Heart right ventricle (tissue), 16 donors: ENCODE measurements around the gene KCNMB2. TPM values are rescaled to one million over a fixed set of nuclear protein-coding genes. Genes with fewer than 3 reads are reported as not detected.

Source experiments
- ATAC-seq, 8 donors: fragments of 200-7000 bp; cut with Tn5 transposase; one replicate each; pipeline ENCODE4 v1.9.1; 2020; ENCODE audit warnings: mild to moderate bottlenecking in 8 of 8, moderate library complexity in 8 of 8, moderate number of reproducible peaks in 1 of 8
- DNase-seq, 2 donors: peaks; one replicate each; pipeline ENCODE4 v3.0.0-alpha.2; 2020
- H3K27ac ChIP-seq, 10 donors: fragments of 200-600 bp; sonication (generic) in 2 of 10; one replicate each; pipeline versions ENCODE4 v1.5.0 to v1.8.0; 2020 to 2022; ENCODE audit warnings: mild to moderate bottlenecking in 3 of 10
- H3K27me3 ChIP-seq, 7 donors: fragments of 200-600 bp; one replicate each; pipeline ENCODE4 v1.8.0; 2021 to 2022; ENCODE audit warnings: mild to moderate bottlenecking in 2 of 7
- H3K36me3 ChIP-seq, 9 donors: fragments of 200-600 bp; sonication (generic) in 1 of 9; one replicate each; pipeline versions ENCODE4 v1.5.0 to v1.8.0; 2020 to 2022; ENCODE audit warnings: mild to moderate bottlenecking in 2 of 9
- H3K4me1 ChIP-seq, 9 donors: fragments of 200-600 bp; sonication (generic) in 1 of 9; one replicate each; pipeline versions ENCODE4 v1.5.0 to v1.8.0; 2020 to 2022; ENCODE audit warnings: mild to moderate bottlenecking in 4 of 9
- H3K4me3 ChIP-seq, 10 donors: fragments of 200-600 bp; sonication (generic) in 2 of 10; one replicate each; pipeline versions ENCODE4 v1.5.0 to v1.8.0; 2020 to 2022; ENCODE audit warnings: mild to moderate bottlenecking in 7 of 10, moderate library complexity in 2 of 10
- H3K9me3 ChIP-seq, 11 donors: fragments of 200-600 bp in 10 of 11; sonication (generic) in 2 of 11; one replicate each; pipeline versions ENCODE4 v1.5.0 to v1.8.0; 2013 to 2022; ENCODE audit warnings: mild to moderate bottlenecking in 2 of 11, control low read depth in 1 of 11, moderate library complexity in 1 of 11
- WGBS, 2 donors: extraction: QIAGEN DNeasy Blood & Tissue Kit; methylation state at CpG; one replicate each; pipeline ENCODE4 v1.1.7; 2013; ENCODE audit warnings: inconsistent platforms in 1 of 2; 5-methylcytosine and 5-hydroxymethylcytosine counted together
- intact Hi-C, 10 donors: fragments of 100-400 bp; cut with DNase I; formaldehyde crosslinking; loops; one replicate each; pipeline versions ENCODE4 v1.11.1 to v1.14.2; 2022
- polyA plus RNA-seq, 2 donors: library from polyadenylated mRNA; stranded (reverse); fragments of 200-250 nt; gene quantifications; one replicate each; pipeline ENCODE4 v1.2.3, GENCODE V29; 2013
- total RNA-seq, 10 donors: library from RNA; stranded (reverse); fragmentation: NEBNext Ultra II Directional in 3 of 10; extraction: Animal tissue kit (Norgen Biotek cat#: 25700) in 3 of 10; gene quantifications; one replicate each; pipeline versions ENCODE4 v1.2.1 to v1.2.4, GENCODE V29; 2021 to 2023
- TF ChIP-seq, protein P1 (sequence below), 9 donors: fragments of 200-600 bp; sonication (generic) in 2 of 9; IDR thresholded peaks; one replicate each; pipeline versions ENCODE4 v1.5.0 to v1.8.0; 2021 to 2022; ENCODE audit warnings: antibody characterized with exemption in 9 of 9, mild to moderate bottlenecking in 5 of 9, moderate library complexity in 1 of 9
- donor health status: Arrhythmogenic right ventricular cardiomyopathy.
- donor health status: ischemic (EF 13 %, LVEDD 7.1; RV severe dilation, severe dysfunction).
- donor health status: healthy with polysubstance abuse.
- donor health status: DM: no; HTN: yes; CAD: no.
- donor health status: DM: no; HTN: no; CAD: no.
- donor health status: ischemic (EF 25% LVEDD 6.9; RV normal size, moderate dysfunction).
- donor health status: ischemic (EF 25% LVEDD 5.7; RV mildly dilated, moderate dysfunction).
- donor health status: healthy.
- donor health status: DM: yes; HTN: yes; CAD: no.
- donor health status: Ischemic cardiomyopathy.
- donor health status: ischemic (EF 35%, LVEDD 5.7; RV mildly dilated, moderate dysfunction).
- donor health status: nonischemic (EF 11% LVEDD 7.7; RV severe dilation, severe dysfunction).
- donor health status: DM: yes; HTN: yes; CAD: no.
- donor health status: PGD.
- donor health status: ischemic (EF 29% LVEDD 5.4; RV normal size, mild dysfunction).
- donor health status: nonischemic (EF 23%, LVEDD 6.1; RV moderate dilation, normal function).

Gene KCNMB2
- total and polyA plus RNA-seq, 12 donors = 0.55 to 9.2 (median 3.6) TPM

GRCh38 chr3:178669022-178669601 lies 132.9 kb downstream of the KCNMB2 start:
- no peak for DNase-seq
- intact Hi-C loops = loop anchor here in 1 of 10 donors (10.0 kb wide), 1 partner anchor 124 kb away; no protein-coding TSS in a partner anchor
- H3K27me3 ChIP-seq = no peaks in the 10 kb centered on the region
- peak in 5 of 8 donors; percentile 35 to 58 (median 40) for ATAC-seq
- peak overlapping the region; percentile 8 to 69 (median 40) for H3K27ac ChIP-seq
- WGBS, 2 donors = 17 to 29% methylated on average over 2 of the region's 2 CpGs
- peaks cover 0 to 6% (median 0%) of the 10 kb centered on the region in 11 donors for H3K9me3 ChIP-seq
- H3K36me3 ChIP-seq = no peaks in the 10 kb centered on the region
- TF ChIP-seq, protein P1, sequence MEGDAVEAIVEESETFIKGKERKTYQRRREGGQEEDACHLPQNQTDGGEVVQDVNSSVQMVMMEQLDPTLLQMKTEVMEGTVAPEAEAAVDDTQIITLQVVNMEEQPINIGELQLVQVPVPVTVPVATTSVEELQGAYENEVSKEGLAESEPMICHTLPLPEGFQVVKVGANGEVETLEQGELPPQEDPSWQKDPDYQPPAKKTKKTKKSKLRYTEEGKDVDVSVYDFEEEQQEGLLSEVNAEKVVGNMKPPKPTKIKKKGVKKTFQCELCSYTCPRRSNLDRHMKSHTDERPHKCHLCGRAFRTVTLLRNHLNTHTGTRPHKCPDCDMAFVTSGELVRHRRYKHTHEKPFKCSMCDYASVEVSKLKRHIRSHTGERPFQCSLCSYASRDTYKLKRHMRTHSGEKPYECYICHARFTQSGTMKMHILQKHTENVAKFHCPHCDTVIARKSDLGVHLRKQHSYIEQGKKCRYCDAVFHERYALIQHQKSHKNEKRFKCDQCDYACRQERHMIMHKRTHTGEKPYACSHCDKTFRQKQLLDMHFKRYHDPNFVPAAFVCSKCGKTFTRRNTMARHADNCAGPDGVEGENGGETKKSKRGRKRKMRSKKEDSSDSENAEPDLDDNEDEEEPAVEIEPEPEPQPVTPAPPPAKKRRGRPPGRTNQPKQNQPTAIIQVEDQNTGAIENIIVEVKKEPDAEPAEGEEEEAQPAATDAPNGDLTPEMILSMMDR (IDR thresholded peaks at IDR 0.05) = no peak
- H3K4me1 ChIP-seq = peaks cover 7 to 63% (median 34%) of the 10 kb centered on the region in 9 donors
- H3K4me3 ChIP-seq = no peak overlapping the region

DNA sequence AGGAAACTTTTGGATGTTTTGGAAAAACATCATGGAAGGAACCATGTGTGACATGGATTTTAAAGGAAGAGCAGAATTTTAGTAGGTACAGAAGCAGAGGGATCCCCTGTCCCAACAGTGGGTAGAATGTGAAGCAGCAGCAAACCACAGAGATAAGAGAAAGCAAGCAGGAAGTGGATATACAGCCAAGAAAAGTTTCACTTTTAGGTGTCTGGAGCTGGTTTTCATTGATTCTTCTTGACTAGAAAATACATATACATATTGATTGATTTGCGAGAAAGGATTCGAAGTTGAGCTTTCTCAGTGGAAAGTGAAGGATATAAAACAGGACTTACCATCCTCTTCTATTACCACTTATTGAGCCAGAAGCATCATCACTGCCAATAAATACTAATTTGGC lies 133.5 kb downstream of the KCNMB2 start:
- TF ChIP-seq, protein P1 (IDR thresholded peaks at IDR 0.05) = no peak
- WGBS, 2 donors = 95 to 98% methylated on average over 2 of the region's 2 CpGs
- H3K4me1 ChIP-seq = peaks cover 3 to 56% (median 27%) of the 10 kb centered on the region in 9 donors

GRCh38 chr3:178671377-178671776 lies 135.1 kb downstream of the KCNMB2 start:
- Histone ChIP-seq H3K9me3 (peaks cover 0 to 6% (median 0%) of the 10 kb centered on the region in 11 donors), H3K27ac (peak overlapping the region in 6 of 10 donors; percentile 48 to 69 (median 58)), H3K27me3 (no peaks in the 10 kb centered on the region), H3K4me1 (peaks cover 3 to 53% (median 24%) of the 10 kb centered on the region in 9 donors), H3K36me3 (no peaks in the 10 kb centered on the region), H3K4me3 (no peak overlapping the region)
- TF ChIP-seq, protein P1 (IDR thresholded peaks at IDR 0.05) = no peak
- WGBS, 2 donors = 33 to 44% methylated on average over 3 of the region's 3 CpGs
- peak in 2 of 8 donors; percentile 26 to 35 for ATAC-seq
- intact Hi-C loops = loop anchor here in 2 of 10 donors (10.0 kb wide), 2 partner anchors 157 to 217 kb away; no protein-coding TSS in a partner anchor
- DNase-seq = no peak

More for the DNA sequence above, 133.5 kb downstream of the KCNMB2 start:
- Histone ChIP-seq H3K36me3 (no peaks in the 10 kb centered on the region), H3K9me3 (peaks cover 0 to 6% (median 0%) of the 10 kb centered on the region in 11 donors), H3K27me3 (no peaks in the 10 kb centered on the region), H3K27ac (peak overlapping the region in 9 of 10 donors; percentile 8 to 69 (median 55)), H3K4me3 (no peak overlapping the region)
- DNase-seq = no peak
- intact Hi-C loops = loop anchor here in 3 of 10 donors (10.0 kb wide), 3 partner anchors 125 to 215 kb away; no protein-coding TSS in a partner anchor
- ATAC-seq = no peak

DNA sequence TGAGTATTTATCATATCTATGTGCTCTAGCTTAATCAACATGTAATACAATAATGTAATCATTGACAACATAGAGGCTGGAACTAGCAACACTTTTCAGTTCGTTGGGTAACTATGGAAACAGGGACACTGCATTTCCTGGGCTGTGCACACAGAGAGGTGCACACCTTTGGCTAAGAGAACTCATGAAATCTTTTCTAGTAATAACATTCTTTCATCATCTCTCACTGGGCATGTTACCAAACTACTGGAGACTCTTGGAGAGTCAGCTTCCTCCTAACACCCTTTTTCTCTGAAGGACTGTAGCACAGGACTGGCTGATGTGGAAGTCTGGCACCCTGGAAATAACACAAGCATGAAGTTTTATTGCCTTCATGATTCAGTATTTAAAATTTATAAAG lies 135.6 kb downstream of the KCNMB2 start:
- intact Hi-C loops = loop anchor here in 2 of 10 donors (10.0 kb wide), 2 partner anchors 157 to 217 kb away; no protein-coding TSS in a partner anchor

More for the DNA sequence above, 135.6 kb downstream of the KCNMB2 start:
- DNase-seq (no peak), ATAC-seq (peak in 5 of 8 donors; percentile 20 to 71 (median 39))
- TF ChIP-seq, protein P1 (IDR thresholded peaks at IDR 0.05) = no peak
- H3K36me3 ChIP-seq = no peaks in the 10 kb centered on the region
- peak overlapping the region in 6 of 10 donors; percentile 48 to 69 (median 58) for H3K27ac ChIP-seq
- no peak overlapping the region for H3K4me3 ChIP-seq
- H3K4me1 ChIP-seq = peaks cover 3 to 50% (median 24%) of the 10 kb centered on the region in 9 donors
- H3K9me3 ChIP-seq = peaks cover 0 to 6% (median 0%) of the 10 kb centered on the region in 11 donors
- H3K27me3 ChIP-seq = no peaks in the 10 kb centered on the region
- 10 to 12% methylated on average over 1 of the region's 1 CpG for WGBS, 2 donors
